GM10248 (cell line): ENCODE data around the gene CHMP4B.
A peak's percentile ranks its signal among the peaks of the same experiment; 100 is the strongest.

Experiments used
- CTCF ChIA-PET: fragments of 300-600 bp; sonication (Branson Sonifier 250); formaldehyde crosslinking; extraction: SDS; loops from one replicate; lab custom pipeline; 2021; ENCODE audit warnings: antibody characterized with exemption; lab: Yijun Ruan, JAX
- POLR2A ChIA-PET: fragments of 350-650 bp; sonication (Branson Sonifier 250); formaldehyde crosslinking; extraction: SDS; loops from one replicate; lab custom pipeline; 2020; ENCODE audit warnings: antibody characterized with exemption; lab: Yijun Ruan, JAX
- DNase-seq: peaks from one replicate; pipeline ENCODE4 v3.0.0; 2012; ENCODE audit errors: extremely low spot score
- TF ChIP-seq, protein P1 (sequence below): IDR thresholded peaks from 2 replicates; pipeline ENCODE4 v1.5.1; 2012; ENCODE audit warnings: mild to moderate bottlenecking, low read depth; ENCODE audit errors: extremely low read depth, missing control alignments, control extremely low read depth

CHMP4B gene

DNA sequence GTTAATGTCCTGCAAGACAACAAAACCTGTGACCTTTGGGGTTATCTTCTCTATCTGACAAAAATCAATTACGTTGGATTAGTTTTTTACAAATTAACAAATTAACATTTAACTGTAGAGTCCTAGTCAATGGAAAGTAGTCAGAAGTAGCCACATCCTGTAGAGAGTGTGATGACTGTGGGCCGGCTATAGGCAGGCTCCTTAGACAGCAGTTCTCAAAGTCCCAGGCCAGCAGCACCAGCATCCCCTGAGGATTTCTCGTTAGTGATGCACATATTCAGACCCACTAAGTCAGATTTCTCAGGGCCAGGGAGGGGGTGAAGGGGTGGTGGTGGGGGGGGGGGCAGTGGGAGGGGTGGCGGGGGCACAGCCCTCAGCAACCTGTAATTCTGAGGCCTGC, 42.1 kb upstream of the CHMP4B start:
- POLR2A ChIA-PET = no interaction called here
- TF ChIP-seq, protein P1, sequence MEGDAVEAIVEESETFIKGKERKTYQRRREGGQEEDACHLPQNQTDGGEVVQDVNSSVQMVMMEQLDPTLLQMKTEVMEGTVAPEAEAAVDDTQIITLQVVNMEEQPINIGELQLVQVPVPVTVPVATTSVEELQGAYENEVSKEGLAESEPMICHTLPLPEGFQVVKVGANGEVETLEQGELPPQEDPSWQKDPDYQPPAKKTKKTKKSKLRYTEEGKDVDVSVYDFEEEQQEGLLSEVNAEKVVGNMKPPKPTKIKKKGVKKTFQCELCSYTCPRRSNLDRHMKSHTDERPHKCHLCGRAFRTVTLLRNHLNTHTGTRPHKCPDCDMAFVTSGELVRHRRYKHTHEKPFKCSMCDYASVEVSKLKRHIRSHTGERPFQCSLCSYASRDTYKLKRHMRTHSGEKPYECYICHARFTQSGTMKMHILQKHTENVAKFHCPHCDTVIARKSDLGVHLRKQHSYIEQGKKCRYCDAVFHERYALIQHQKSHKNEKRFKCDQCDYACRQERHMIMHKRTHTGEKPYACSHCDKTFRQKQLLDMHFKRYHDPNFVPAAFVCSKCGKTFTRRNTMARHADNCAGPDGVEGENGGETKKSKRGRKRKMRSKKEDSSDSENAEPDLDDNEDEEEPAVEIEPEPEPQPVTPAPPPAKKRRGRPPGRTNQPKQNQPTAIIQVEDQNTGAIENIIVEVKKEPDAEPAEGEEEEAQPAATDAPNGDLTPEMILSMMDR = no peak
- CTCF ChIA-PET = no interaction called here
- no peak for DNase-seq

DNA sequence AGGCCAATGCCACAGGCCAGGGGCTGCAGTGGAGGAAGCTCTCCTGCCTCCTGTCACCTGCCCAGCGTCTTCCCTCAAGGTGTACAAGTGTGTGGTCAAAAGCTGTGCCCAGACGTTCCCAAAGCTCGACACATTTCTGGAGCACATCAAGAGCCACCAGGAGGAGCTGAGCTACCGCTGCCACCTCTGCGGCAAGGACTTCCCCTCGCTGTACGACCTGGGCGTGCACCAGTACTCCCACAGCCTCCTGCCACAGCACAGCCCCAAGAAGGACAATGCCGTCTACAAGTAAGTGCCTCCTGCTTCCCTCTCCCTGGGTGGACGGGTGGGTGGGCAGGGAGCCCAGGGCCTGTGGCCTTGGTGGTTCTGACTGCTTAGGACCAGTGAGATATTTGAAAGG, 41.1 kb upstream of the CHMP4B start:
- CTCF ChIA-PET = no interaction called here
- peak; percentile 55 for DNase-seq
- TF ChIP-seq, protein P1 = no peak
- POLR2A ChIA-PET = no interaction called here

DNA sequence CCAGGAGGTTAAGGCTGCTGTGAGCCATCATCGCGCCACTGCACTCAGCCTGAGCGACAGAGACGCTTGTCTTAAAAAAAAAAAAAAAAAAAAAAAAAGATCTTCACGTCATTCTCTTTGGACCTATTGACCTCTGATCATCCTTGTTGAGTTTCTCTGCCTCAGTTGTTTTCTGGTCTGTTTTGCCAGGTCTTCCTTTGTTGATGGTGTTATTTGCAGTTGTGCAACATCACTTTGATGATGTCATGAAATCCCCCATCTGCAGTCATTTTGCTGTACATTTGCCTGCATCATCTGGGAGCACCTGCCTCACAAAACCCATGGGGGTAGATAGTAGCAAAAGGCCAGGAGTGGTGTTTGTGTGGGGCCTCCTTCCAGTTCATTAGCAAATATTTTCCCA, 39.2 kb upstream of the CHMP4B start:
- TF ChIP-seq, protein P1 = no peak
- DNase-seq = no peak
- CTCF ChIA-PET = no interaction called here
- POLR2A ChIA-PET = no interaction called here

DNA sequence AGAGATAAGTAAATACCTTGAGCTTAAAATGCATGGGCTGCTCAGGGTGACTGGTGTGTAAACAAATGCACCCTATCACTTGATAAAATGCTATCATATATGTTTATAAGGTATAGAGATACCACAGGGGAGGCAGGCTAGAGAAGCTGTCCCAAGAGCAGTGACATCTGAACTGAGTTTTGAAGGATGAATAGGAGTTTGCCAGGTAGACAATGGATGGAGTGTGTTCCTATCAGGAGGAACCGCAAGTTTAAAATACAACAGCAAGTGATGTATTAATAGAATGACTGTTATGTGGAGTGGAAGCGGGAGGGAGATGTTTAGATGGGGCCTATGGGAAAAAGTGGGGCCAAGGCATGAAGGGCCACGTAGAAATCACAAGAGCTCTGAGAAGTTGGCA, 38.7 kb upstream of the CHMP4B start:
- no peak for DNase-seq
- POLR2A ChIA-PET = no interaction called here
- CTCF ChIA-PET = interaction anchor here (1.2 to 1.8 kb wide), 2 partner anchors 9 to 20 kb away, joined by 5 to 6 read pairs; no protein-coding TSS in a partner anchor
- TF ChIP-seq, protein P1 = no peak

DNA sequence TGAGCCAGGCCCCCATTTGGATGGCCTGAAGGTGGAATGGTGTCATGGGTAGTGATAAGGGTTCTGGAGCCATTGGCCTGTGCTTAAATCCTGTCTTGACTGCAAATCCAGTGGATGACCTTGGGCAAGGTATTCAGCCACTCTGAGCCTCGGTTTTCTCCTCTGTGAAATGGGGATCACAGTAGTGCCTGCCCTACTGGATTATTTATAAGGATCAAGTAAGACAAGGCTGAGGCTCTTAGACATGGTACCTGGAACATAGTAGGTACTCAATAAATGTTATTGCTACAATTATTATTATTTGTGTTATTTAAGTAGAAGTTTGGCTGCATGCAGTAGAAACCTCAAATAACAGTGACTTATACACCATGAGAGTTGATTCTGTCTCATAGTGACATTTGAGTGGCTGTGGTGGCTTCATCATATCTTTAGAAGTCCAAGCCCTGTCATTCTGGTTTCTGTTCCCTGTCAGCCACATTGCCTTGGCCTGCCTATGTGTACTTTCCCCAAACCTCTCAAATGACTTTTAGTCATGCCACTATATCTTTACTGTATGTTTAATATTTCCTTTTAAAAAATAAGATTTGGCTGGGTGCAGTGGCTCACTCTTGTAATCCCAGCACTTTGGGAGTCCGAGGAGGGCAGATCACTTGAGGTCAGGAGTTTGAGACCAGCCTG, 37.6 kb upstream of the CHMP4B start:
- CTCF ChIA-PET = interaction anchor here (1.2 to 1.8 kb wide), 2 partner anchors 10 to 19 kb away, joined by 5 to 6 read pairs; no protein-coding TSS in a partner anchor
- POLR2A ChIA-PET = no interaction called here
- TF ChIP-seq, protein P1 = no peak
- peak; percentile 80 for DNase-seq

DNA sequence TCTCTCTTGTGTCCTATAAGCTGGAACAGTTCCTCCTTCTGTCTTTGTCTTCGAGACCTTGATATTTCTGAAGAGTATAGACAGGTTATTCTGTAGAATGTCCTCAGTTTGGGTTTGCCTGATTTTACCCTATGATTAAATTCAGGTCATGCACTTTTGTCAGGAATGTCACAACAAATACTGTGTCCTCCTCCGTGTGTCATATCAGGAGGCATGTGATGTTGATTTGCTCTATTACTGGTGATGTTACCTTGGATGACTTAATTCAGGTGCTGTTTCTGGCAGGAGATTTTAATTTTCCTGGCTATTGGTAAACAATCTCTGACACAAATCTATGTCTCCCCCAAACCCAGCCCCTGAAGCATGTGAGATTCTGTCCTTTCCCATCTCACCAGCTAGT, 33.3 kb upstream of the CHMP4B start:
- ChIA-PET POLR2A (no interaction called here), CTCF (no interaction called here)
- DNase-seq = no peak
- TF ChIP-seq, protein P1 = no peak
